ENCODE data around the gene ZBTB8A.
"Not testable (repeated sequence)": the region's sequence is repeated elsewhere in the genome, so short reads cannot be mapped to it uniquely, and the experiment has no call there.

ZBTB8A gene

GRCh38 chr1:32525053-32525452 lies 14.2 kb upstream of the ZBTB8A start:
- Histone ChIP-seq H3K4me2 (no peak overlapping the region), H3K4me3 (IDR thresholded peaks at IDR 0.05; ENCODE audit: insufficient read depth, low read depth, low read length) (no peak overlapping the region), H3K36me3 (ENCODE audit: insufficient read depth) (no peaks in the 10 kb centered on the region), H2AFZ (ENCODE audit: low read depth) (no peak overlapping the region), H3K9ac (no peak overlapping the region), H3K27ac (no peak overlapping the region), H4K20me1 (ENCODE audit: insufficient read depth) (no peaks in the 10 kb centered on the region), H3K4me1 (ENCODE audit: low read depth, poor library complexity, severe bottlenecking) (peaks cover 16% of the 10 kb centered on the region), H3K27me3 (ENCODE audit: insufficient read depth, low read depth) (no peaks in the 10 kb centered on the region), H3K79me2 (ENCODE audit: insufficient read depth, low read depth) (no peaks in the 10 kb centered on the region)
- TF ChIP-seq, protein P1, sequence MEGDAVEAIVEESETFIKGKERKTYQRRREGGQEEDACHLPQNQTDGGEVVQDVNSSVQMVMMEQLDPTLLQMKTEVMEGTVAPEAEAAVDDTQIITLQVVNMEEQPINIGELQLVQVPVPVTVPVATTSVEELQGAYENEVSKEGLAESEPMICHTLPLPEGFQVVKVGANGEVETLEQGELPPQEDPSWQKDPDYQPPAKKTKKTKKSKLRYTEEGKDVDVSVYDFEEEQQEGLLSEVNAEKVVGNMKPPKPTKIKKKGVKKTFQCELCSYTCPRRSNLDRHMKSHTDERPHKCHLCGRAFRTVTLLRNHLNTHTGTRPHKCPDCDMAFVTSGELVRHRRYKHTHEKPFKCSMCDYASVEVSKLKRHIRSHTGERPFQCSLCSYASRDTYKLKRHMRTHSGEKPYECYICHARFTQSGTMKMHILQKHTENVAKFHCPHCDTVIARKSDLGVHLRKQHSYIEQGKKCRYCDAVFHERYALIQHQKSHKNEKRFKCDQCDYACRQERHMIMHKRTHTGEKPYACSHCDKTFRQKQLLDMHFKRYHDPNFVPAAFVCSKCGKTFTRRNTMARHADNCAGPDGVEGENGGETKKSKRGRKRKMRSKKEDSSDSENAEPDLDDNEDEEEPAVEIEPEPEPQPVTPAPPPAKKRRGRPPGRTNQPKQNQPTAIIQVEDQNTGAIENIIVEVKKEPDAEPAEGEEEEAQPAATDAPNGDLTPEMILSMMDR (conservative IDR thresholded peaks at IDR 0.05; ENCODE audit: low read depth, low read length), result no peak

DNA sequence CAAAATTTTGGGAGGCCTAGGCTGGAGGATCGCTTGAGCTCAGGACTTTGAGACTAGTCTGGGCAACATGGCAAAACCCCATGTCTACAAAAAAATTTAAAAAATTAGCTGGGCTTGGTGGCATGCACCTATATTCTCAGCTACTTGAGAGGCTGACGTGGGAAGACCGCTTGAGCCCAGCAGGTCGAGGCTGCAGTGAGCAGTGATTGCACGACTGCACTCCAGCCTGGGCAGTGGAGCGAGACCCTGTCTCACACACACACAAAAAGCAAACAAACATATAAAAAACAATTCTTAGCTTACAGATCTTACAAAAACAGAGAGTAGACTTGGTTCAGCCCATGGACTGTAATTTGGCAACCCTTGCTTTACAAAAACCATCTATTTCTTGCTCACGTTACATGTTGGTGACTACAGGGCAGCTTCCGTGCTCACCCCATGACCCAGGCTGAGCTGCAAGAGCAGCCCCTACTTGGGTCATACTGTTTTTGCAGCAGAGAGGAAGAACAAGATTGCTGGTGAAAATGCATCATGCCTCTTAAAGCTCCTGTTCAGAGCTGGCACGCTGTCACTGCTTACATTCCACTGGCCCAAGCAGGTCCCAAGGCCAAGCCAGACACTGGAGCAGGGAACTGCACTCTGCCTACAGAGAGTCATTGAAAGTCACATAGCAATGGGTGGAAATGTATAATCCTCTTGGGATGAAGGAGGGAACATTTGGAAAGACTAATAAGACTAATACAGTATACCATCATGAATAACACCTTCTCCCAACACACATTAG lies 13.4 kb upstream of the ZBTB8A start:
- H3K79me2 ChIP-seq (ENCODE audit: insufficient read depth, low read depth), result no peaks in the 10 kb centered on the region
- H3K9ac ChIP-seq, result no peak overlapping the region
- H3K4me3 ChIP-seq (IDR thresholded peaks at IDR 0.05; ENCODE audit: insufficient read depth, low read depth, low read length), result no peak overlapping the region
- H3K4me2 ChIP-seq, result no peak overlapping the region
- TF ChIP-seq, protein P1 (conservative IDR thresholded peaks at IDR 0.05; ENCODE audit: low read depth, low read length), result no peak
- peaks cover 11% of the 10 kb centered on the region for H3K4me1 ChIP-seq (ENCODE audit: low read depth, poor library complexity, severe bottlenecking)
- H4K20me1 ChIP-seq (ENCODE audit: insufficient read depth), result no peaks in the 10 kb centered on the region
- H2AFZ ChIP-seq (ENCODE audit: low read depth), result no peak overlapping the region
- H3K36me3 ChIP-seq (ENCODE audit: insufficient read depth), result no peaks in the 10 kb centered on the region
- H3K27ac ChIP-seq, result no peak overlapping the region
- no peaks in the 10 kb centered on the region for H3K27me3 ChIP-seq (ENCODE audit: insufficient read depth, low read depth)

GRCh38 chr1:32528550-32528949 lies 10.7 kb upstream of the ZBTB8A start:
- H3K4me3 ChIP-seq (IDR thresholded peaks at IDR 0.05; ENCODE audit: insufficient read depth, low read depth, low read length); H3K4me1 ChIP-seq (ENCODE audit: low read depth, poor library complexity, severe bottlenecking): not testable (repeated sequence)

GRCh38 chr1:32533792-32534327 lies 5.4 kb upstream of the ZBTB8A start:
- H2AFZ ChIP-seq (ENCODE audit: low read depth), result no peak overlapping the region
- no peaks in the 10 kb centered on the region for H3K36me3 ChIP-seq (ENCODE audit: insufficient read depth)
- no peak overlapping the region for H3K4me3 ChIP-seq (IDR thresholded peaks at IDR 0.05; ENCODE audit: insufficient read depth, low read depth, low read length)
- H4K20me1 ChIP-seq (ENCODE audit: insufficient read depth), result no peaks in the 10 kb centered on the region
- no peaks in the 10 kb centered on the region for H3K27me3 ChIP-seq (ENCODE audit: insufficient read depth, low read depth)
- H3K27ac ChIP-seq, result no peak overlapping the region
- TF ChIP-seq, protein P1 (conservative IDR thresholded peaks at IDR 0.05; ENCODE audit: low read depth, low read length), result no peak
- H3K79me2 ChIP-seq (ENCODE audit: insufficient read depth, low read depth), result no peaks in the 10 kb centered on the region
- H3K4me2 ChIP-seq, result no peak overlapping the region
- H3K4me1 ChIP-seq (ENCODE audit: low read depth, poor library complexity, severe bottlenecking), result peaks cover 7% of the 10 kb centered on the region
- H3K9ac ChIP-seq, result no peak overlapping the region

More at GRCh38 chr1:32528550-32528949, 10.7 kb upstream of the ZBTB8A start:
- not testable (repeated sequence) for H3K27ac ChIP-seq; H4K20me1 ChIP-seq (ENCODE audit: insufficient read depth); H3K36me3 ChIP-seq (ENCODE audit: insufficient read depth); H3K4me2 ChIP-seq; H3K27me3 ChIP-seq (ENCODE audit: insufficient read depth, low read depth); H3K9ac ChIP-seq; H3K79me2 ChIP-seq (ENCODE audit: insufficient read depth, low read depth); H2AFZ ChIP-seq (ENCODE audit: low read depth)

GRCh38 chr1:32536117-32536516 lies 3.1 kb upstream of the ZBTB8A start:
- no peak overlapping the region for H3K27ac ChIP-seq
- no peaks in the 10 kb centered on the region for H3K36me3 ChIP-seq (ENCODE audit: insufficient read depth)
- no peak overlapping the region for H3K4me3 ChIP-seq (IDR thresholded peaks at IDR 0.05; ENCODE audit: insufficient read depth, low read depth, low read length)
- no peaks in the 10 kb centered on the region for H4K20me1 ChIP-seq (ENCODE audit: insufficient read depth)
- H3K4me1 ChIP-seq (ENCODE audit: low read depth, poor library complexity, severe bottlenecking), result peaks cover 19% of the 10 kb centered on the region
- no peak overlapping the region for H3K9ac ChIP-seq
- H2AFZ ChIP-seq (ENCODE audit: low read depth), result no peak overlapping the region
- no peak overlapping the region for H3K4me2 ChIP-seq
- H3K27me3 ChIP-seq (ENCODE audit: insufficient read depth, low read depth), result no peaks in the 10 kb centered on the region
- TF ChIP-seq, protein P1 (conservative IDR thresholded peaks at IDR 0.05; ENCODE audit: low read depth, low read length), result no peak
- H3K79me2 ChIP-seq (ENCODE audit: insufficient read depth, low read depth), result peaks cover 6% of the 10 kb centered on the region; the same call in 1 of the 2 replicates
